Measurements from ENCODE around the gene SBF1. TPM values are rescaled to one million over a fixed set of nuclear protein-coding genes. Genes with fewer than 3 reads are reported as not detected.

The SBF1 gene
- total and polyA plus RNA-seq, 7 donors = 42.1 to 98.0 (median 75.3) TPM

DNA sequence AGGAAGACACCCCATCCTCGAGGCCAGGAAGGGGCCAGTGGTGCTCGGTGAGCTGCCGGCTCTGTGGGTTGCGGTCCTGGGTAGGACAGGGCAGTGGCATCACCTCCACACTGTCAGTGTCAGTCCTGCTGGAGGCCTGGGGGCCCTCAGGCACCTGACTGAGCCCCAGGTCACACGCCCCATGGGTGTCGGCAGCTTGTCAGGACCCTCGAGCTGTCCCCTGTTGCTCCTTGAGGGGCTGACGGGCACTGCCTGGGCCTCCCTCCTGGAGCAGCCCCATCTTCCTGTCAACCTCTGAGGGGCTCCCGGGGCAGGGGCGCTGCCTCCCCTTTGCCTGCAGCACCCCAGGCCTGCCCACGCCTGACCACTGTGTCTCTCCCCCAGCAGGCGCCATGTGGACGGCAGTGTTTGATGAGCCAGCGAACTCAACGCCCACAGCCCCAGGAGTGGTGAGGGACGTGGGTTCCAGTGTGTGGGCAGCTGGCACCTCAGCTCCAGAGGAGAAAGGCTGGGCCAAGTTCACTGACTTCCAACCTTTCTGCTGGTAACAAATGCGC lies 35.4 kb downstream of the SBF1 start:
- Histone ChIP-seq H3K27me3 (ENCODE audit: insufficient read depth in 3 of 3, low read length in 2 of 3) (no peaks in the 10 kb centered on the region), H3K4me1 (no peaks in the 10 kb centered on the region), H3K36me3 (ENCODE audit: insufficient read depth in 1 of 2, low read depth in 1 of 2) (peaks cover 9 to 83% of the 10 kb centered on the region in 2 donors), H3K4me3 (no peak overlapping the region), H3K27ac (no peak overlapping the region), H3K9me3 (no peaks in the 10 kb centered on the region)
- ATAC-seq (no peak), DNase-seq (peak; percentile 13 to 51)
- 85 to 92% (median 87%) methylated on average over 16 to 17 of the region's 17 CpGs for WGBS, 3 donors
- intact Hi-C loops (cut with DNase I) = no loop called here
- TF ChIP-seq, protein P1, sequence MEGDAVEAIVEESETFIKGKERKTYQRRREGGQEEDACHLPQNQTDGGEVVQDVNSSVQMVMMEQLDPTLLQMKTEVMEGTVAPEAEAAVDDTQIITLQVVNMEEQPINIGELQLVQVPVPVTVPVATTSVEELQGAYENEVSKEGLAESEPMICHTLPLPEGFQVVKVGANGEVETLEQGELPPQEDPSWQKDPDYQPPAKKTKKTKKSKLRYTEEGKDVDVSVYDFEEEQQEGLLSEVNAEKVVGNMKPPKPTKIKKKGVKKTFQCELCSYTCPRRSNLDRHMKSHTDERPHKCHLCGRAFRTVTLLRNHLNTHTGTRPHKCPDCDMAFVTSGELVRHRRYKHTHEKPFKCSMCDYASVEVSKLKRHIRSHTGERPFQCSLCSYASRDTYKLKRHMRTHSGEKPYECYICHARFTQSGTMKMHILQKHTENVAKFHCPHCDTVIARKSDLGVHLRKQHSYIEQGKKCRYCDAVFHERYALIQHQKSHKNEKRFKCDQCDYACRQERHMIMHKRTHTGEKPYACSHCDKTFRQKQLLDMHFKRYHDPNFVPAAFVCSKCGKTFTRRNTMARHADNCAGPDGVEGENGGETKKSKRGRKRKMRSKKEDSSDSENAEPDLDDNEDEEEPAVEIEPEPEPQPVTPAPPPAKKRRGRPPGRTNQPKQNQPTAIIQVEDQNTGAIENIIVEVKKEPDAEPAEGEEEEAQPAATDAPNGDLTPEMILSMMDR (IDR thresholded peaks at IDR 0.05) = no peak

DNA sequence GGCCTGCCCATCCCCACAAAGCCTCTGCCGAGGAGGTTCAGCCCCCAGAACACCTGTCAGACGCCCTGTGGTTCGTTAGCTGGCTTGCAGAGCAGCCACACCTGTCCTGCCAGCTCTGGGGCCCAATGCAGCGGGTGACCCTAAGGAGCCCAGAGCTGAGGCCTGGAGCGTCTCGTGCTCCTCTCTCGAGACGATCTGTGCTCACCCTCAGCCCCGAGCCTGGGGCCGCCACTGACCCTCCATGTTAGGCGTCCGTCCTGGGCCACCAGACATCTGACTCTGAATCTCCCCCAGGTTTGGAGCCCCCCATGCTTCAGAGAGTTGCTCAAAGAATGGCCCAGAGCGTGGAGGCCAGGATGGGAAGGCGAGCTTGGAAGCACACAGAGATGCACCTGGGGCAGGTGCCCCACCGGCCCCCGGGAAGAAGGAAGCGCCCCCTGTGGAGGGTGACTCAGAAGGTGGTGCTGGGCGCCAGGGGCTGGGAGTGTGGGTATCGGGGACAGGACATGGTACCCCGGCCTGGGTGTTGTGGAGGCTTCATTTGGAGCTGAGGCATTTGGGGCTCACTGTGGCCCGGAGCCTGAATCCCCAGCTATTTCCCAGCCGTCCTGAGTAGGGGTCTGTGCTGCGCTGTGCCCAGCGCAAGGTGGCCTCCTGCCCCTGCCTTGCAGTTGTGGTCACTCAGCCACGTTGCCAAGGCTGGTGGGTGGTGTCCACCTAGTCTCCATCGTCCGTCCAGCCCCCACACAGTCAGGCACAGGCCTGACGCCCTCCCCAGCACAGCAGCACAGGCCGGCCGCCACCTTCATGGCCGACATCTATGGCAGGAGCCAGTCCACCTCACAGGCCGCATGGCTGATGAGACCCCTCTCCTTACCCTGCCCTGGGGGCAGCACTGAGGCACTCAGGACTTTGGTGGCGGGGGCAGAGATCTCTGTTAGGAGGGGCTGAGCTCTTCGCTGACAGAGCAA lies 36.2 kb downstream of the SBF1 start:
- no peak overlapping the region for H3K27ac ChIP-seq
- peaks cover 9 to 75% of the 10 kb centered on the region in 2 donors for H3K36me3 ChIP-seq (ENCODE audit: insufficient read depth in 1 of 2, low read depth in 1 of 2)
- WGBS, 3 donors = 88 to 90% (median 89%) methylated on average over 33 to 34 of the region's 34 CpGs
- DNase-seq = peak in 1 of 2 donors; percentile 12
- no peaks in the 10 kb centered on the region for H3K27me3 ChIP-seq (ENCODE audit: insufficient read depth in 3 of 3, low read length in 2 of 3)
- ATAC-seq = no peak
- no peak overlapping the region for H3K4me3 ChIP-seq
- TF ChIP-seq, protein P1 (IDR thresholded peaks at IDR 0.05) = no peak
- intact Hi-C loops (cut with DNase I) = no loop called here
- H3K4me1 ChIP-seq = no peaks in the 10 kb centered on the region
- H3K9me3 ChIP-seq = no peaks in the 10 kb centered on the region

DNA sequence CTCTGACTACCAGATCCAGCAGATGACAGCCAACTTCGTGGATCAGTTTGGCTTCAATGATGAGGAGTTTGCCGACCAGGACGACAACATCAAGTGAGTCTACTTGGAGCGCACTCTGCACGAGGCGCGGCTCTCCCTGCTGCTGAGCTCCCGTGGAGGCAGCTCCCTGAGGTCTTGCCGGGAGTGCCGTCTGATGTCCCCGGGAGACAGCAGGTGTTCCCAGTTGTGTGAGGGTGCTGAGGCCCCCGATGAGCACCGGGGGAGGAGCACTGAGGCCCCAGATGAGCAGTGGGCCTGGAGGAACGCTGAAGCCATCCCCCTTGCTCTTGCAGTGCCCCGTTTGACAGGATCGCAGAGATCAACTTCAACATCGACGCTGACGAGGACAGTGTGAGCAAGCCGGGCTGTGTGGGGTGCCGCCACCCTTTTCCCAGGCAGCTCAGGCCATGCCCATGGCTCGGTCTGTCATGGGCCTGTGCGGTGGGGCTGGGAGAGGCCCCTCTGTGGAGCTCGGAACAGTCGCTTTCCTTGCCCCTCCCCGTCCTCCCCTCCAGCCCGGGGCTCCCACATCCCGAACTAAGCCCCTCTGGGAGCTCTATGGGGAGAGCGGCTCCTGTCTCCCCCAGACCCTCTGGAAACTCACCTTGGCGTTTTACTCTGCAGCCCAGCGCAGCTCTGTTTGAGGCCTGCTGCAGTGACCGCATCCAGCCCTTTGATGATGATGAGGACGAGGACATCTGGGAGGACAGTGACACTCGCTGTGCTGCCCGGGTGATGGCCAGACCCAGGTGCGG lies 37.1 kb downstream of the SBF1 start:
- no peaks in the 10 kb centered on the region for H3K4me1 ChIP-seq
- peaks cover 9 to 72% of the 10 kb centered on the region in 2 donors for H3K36me3 ChIP-seq (ENCODE audit: insufficient read depth in 1 of 2, low read depth in 1 of 2)
- no peak overlapping the region for H3K4me3 ChIP-seq
- H3K27me3 ChIP-seq (ENCODE audit: insufficient read depth in 3 of 3, low read length in 2 of 3) = no peaks in the 10 kb centered on the region
- H3K9me3 ChIP-seq = no peaks in the 10 kb centered on the region
- peak in 1 of 2 donors; percentile 7 for DNase-seq
- H3K27ac ChIP-seq = no peak overlapping the region
- TF ChIP-seq, protein P1 (IDR thresholded peaks at IDR 0.05) = no peak
- intact Hi-C loops (cut with DNase I) = no loop called here
- WGBS, 3 donors = 83 to 85% (median 84%) methylated on average over 35 to 36 of the region's 36 CpGs
- no peak for ATAC-seq

DNA sequence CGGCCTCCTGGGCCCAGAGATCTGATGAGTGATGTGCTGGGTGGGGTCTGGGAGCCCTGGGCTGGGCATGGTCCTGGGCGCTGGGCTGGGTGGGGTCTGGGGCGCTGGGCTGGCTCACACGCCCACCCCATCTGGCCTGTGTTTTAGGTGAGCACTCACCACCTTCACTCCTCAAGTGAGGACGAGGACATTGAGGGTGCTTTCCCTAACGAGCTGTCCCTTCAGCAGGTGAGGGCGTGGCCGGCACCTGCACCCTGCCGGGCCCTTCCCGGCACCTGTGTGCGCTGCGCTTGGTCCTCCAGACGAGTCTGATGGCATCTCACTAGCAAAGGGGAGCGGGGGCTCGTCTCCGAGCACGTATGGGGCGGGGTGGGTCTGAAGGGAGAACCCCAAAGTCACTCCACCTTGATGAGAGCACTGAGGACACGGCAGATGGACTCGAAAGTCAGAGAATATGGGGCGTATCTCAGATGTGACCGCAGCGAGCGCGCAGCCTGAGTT lies 37.9 kb downstream of the SBF1 start:
- no peaks in the 10 kb centered on the region for H3K27me3 ChIP-seq (ENCODE audit: insufficient read depth in 3 of 3, low read length in 2 of 3)
- intact Hi-C loops (cut with DNase I) = no loop called here
- DNase-seq (peak; percentile 2 to 51), ATAC-seq (no peak)
- peaks cover 9 to 80% of the 10 kb centered on the region in 2 donors for H3K36me3 ChIP-seq (ENCODE audit: insufficient read depth in 1 of 2, low read depth in 1 of 2)
- TF ChIP-seq, protein P1 (IDR thresholded peaks at IDR 0.05) = no peak
- H3K4me3 ChIP-seq = no peak overlapping the region
- H3K27ac ChIP-seq = no peak overlapping the region
- WGBS, 3 donors = 92 to 94% (median 93%) methylated on average over 25 of the region's 25 CpGs
- no peaks in the 10 kb centered on the region for H3K9me3 ChIP-seq
- no peaks in the 10 kb centered on the region for H3K4me1 ChIP-seq
